Stimulated activated CD4-positive, alpha-beta T cell treated with anti-CD3 and anti-CD28 coated beads, Interleukin-2, amount 100 ng/mL, for 24 hours (primary cell): ENCODE data around the gene IGSF9.

ENCODE experiments used
- DNase-seq, 2 donors: peaks; one replicate each; pipeline ENCODE4 v3.0.0-alpha.2; 2020

The IGSF9 gene

DNA sequence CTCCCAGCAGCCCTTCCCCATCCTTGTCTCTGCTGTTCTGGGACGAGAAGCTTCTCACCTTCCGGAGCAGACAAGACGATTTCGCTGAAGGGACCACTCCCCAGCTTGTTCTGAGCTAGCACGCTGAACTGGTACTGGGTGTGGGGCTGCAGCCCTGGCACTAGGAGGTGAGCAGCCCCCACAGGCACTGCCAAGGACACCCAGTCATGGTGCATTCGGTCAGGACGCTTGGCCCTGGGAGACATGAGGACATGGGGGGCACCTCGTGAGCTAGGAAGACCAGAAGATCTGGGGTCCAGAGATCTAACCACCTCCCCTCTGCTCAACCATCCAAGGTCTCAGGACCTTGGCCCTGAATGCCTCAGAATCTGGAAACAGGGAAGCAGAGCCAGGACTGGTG, 14.8 kb downstream of the IGSF9 start:
- DNase-seq = no peak

DNA sequence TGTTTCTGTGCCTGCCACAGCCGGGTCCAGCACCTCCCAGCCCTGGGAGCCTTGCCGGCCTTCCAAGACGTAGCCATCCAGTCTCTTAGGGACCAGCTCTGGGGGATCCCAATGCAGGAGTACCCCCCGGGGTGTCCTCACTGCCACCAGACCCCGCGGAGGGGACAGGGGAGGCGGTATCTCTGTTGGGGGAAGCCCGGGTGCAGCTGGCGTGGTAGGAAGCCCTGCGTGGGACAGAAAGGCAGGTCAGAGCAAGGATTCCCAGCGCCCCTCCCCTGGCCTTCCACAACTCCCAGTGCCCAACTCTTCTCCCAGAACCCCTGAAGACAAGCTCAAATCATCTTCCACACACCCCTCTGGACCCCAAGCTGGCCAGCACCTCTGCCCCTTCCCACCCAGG, 15.2 kb downstream of the IGSF9 start:
- no peak for DNase-seq

DNA sequence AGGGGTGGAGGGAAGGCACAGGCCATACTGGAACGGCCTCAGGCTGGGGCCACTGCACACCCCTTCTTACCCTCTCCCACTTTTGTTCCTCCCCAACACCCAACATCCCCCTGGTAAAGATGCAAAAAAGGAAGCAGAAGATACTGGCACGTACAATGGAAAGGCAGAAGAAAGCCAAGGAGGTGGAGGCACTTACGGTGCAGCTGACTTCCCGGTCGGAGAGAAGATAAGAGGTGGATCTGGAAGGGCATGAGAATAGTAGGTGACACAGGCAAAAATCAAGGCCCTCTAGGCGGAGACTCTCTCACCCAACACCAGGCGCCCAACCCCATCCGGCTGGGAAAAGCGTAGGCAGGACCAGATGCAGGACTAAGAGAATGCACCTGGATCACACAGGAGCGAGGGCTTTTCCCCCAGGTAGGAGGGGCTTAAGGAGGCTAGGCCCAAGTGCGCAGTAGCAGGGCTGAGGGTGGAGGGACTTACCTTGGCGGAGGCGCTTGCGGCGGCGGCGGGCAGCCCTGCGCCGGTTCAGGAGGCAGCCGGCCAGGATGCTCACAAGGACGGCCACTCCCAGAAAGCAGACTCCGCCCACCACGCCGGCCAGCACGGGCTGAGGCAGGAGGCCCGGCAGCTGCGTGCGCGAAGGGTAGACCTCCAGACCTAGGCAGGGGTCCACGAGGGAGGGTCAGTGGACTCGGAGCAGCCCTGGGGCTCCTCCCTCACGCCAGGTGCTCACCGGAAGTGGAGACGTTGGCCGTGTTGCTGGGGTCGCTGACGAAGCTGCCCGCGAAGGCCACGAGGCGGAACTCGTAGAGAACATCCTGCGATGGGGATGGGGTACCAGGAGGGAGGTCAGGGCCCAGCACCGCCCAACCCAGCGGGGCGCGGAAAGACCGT, 16.0 kb downstream of the IGSF9 start:
- no peak for DNase-seq

DNA sequence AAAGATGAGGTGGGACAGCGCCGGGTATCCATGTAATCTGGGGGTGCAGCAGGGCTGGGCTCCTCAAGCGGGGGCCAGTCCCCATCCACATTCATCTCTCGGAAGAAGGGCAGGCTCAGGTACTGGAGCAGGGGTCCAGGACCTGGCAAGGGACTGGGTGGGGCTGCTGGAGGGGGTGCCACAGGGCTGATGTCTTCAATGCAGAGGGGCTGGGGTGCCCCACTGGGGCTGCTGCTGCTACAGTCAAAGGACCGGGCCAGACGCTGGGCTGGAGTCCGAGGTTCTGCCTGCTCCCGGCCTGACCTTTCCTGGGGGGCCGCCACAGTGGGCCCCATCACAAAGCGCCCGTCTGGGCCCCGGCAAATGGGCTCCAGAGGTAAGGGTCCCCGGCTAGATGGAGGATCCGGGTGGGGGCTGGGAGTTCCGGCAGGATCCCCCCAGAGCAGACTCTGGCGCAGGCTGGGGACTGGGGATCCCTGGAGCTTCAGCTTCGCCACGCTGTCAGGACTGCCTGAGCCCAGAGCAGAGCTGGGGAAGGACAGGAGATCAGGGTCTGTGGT, 16.8 kb downstream of the IGSF9 start:
- no peak for DNase-seq

DNA sequence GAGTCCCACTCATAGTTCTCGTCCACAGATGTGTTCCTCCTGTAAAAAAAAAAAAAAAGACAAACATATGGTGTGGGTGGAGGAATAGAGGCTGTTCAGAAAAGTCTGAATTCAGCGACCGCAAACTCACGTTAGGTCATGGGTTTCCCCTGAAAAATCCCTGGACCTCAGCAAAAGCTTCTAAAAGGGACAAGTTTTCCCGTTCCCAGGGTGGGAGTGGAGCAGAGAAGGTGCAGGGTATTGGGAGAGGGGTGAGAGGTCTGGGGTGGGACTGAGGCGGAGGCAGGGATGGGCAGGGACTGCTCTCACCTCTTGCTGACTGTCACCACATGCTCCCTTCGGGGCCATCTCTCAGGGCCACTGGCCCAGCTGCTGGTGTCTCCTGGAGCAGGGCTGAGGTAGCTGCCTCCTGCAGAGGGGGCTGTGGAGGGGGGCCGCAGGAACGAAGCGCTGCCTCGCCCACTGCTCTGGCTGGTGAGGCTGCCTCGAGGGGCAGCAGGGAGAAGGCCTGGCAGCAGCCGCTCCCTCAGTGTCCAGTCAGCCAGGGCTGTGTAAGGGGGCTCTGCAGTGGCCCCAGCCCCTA, 17.5 kb downstream of the IGSF9 start:
- DNase-seq = no peak

DNA sequence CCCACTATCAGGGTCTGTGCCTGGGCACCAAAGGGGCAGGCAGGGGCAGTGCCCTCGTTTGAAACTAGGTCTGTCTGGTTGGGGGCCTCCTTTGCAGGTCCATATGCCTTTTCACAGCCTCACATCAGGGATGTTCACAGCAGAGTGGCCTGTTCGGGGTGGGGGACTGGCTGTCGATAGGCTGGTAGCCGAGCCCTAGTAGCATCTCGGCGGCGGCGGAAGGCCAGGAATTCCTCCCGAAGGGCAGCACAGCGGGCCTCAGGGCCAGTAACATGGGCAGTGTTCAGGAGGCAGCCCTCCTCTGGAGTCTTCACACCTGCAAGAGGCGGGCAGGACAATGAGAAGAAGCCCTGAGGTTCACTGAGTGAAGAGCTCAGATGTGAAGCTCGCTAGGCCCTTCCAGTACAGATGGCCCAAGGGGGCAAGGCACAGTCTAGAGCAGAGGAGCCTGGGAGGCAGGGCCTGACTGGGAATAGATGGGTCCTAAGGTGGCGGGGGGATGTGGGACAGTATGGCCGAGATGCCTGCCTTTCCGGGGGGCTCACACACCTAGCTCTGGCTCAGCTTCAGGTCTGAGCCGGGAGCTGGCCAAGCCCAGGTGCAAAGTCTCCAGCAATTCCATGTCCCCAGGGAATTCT, 18.1 kb downstream of the IGSF9 start:
- DNase-seq = no peak

DNA sequence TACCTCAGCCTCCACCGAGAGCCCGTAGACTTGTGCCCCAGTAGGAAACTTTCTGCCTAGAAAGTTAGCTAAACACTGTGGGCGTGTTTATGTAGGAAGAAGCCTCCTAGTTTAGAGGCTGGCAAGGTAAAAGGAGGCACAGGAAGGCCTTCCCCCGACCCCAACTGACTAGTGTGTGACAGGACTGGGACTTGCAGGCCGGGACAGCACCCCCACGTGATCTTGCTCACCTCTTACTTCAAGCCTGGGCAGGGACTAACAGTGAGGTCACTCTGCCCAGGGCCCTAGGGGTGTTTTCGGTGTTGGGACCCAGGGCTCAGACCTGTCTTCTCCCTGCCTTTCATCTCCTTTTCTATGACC, 19.7 kb downstream of the IGSF9 start:
- DNase-seq = peak in 1 of 2 donors; percentile 45

DNA sequence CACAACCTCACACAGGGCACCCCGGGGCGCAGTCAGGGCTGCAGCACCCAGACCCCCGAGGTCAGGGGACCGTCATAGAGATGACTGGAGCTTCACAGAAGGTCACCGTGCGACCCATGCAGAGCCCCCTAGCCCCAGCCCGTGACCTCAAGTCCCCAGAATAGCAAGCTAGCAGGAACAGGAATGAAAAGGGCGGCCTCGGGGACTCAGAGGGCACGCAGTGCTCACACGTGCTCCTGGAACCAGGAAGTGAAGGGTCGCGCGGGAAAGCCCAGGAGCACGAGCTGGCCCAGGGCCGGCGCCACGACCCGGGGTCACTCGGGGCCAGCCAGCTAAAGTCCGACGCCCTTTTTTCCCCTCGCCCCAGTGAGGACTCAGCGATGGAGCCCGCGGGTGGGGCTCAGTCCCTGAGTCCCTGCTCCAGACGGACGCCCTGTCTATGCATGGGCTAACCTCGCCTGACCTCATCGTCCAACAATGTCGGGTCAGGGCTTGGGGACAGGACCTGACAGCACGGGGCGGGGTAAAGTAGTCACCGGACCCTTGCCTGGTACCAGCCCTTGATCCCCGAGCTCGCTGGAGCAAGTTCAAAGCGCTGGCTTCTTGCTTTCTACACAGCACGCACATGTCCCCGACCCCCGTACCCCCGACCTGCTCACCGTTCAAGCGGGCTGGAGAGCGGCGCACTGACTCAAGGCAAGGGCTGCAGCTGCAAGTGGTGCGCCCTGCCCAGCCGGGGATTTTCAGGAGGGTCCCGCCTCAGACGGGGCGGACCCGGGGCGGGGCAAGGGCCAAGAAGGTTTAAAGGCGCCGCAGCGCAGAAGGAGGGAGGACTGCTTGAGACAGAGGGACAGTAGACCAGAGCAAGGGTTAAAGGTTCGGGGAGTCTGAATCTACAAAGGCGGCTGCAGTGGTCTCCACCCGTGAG, 20.4 kb downstream of the IGSF9 start, which contains the start of gene TAGLN2:
TAGLN2 (minus strand) TSS at position 717 of the 928 bp plus-strand sequence. CDS start 4,998 bp downstream, outside the sequence.
- DNase-seq = peak; percentile 92 to 93

DNA sequence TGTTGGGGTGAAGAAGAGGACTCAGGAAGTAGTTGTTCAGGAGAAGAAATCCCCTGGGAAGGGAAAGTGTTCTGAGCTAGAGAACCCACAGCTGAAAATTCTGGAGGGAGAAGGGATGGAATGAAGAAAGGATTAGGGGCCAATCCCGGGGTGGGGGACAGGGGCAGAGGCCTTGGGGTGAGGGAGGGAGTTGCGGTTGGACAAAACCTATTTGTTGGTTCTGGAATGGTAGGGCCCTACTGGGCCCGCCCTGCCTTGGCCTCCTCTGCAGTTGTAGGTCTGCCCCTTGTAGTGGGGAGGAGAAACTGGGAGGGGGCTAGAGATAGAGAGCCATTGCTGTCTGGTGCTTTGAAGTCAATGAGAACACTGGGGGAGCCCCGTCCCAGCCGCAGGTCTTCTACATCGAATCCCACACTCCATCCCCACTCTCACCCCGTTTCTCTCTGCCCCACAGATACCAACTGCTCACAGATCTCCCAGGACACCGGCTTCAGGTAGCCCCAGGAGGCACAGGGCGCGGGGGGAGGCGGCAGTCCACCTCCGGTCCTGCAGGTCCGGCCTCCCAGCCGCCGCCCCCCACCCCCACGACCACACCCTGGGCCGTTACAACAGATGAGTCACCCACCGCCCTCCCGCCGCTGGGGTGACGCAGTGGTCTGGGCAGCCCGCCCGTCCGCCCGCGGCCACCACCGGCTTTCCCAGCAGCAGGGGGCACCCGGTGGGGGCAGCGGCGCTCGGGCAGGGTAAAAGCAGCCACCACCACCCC, 21.2 kb downstream of the IGSF9 start:
- peak; percentile 66 for DNase-seq

DNA sequence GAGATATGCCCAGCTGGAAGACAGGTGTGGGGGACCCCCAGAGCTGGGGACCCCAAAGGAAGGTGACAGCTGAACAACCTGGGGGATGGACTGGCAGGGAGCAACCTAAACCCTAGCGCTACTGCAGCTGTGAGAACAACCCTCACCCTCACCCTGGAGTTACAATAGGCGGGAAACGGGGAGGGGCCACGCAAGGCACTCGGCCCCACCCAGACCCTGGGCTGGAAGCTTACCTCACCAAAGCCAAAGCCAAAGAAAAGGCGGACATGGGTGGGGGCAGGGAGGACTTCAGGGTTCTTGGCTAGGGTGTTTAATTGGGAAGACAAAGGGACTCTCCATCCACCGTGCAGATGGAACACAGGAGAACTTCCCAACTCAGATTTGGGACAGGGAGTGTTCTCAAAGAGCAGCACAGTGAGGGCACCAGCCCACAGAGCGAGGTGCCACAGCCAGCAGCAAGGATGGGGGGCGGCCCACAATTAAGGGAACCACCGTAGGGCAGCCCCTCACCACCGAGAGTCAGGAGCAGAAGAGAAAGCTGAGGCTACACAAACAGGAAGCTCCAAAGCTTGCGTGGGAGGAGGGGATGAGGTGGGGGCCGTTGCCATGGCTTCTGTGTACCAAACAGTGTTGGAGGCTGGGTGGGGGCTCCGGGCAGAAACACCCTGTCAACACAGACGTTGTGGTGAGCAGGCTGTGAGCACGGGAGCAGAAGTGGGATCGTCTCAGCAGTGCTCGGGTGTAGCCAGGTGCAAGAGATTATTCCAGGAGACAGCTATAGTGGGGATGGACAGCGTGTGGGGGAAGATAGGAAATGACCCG, 22.0 kb downstream of the IGSF9 start:
- DNase-seq = peak; percentile 71 to 79

DNA sequence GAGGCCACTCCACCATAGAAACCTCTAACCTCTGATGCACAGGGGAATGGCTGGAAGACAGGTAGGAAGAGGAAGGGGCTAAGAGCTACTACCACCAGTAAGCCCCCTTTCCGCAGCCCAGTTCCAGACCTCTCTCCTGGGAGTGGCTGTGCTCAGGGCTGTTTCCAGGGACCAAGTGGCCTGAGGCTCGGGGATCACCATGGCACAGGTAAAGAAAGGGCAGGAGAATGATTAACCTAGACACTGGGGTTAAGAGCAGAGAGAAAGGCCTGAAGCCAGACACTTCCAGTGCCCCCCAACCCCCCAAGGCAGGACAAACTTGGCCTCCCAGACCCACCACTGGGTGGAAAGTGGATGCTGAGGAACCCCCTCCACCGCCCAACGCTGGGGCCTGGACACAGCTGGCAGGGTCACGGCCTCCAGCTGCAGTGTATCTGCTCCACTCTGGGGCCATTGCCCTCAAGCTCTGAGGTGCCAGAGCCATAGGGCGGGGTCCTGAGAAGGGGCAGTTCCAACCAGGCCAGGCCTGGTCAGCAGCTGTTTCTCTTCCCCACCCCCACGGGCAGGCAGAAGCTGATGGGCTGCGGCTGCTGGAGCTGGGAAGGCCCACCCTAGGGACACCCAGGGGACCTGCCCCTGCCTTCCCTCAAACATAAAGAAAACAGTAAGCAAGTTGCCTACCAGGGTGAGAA, 22.8 kb downstream of the IGSF9 start:
- no peak for DNase-seq

DNA sequence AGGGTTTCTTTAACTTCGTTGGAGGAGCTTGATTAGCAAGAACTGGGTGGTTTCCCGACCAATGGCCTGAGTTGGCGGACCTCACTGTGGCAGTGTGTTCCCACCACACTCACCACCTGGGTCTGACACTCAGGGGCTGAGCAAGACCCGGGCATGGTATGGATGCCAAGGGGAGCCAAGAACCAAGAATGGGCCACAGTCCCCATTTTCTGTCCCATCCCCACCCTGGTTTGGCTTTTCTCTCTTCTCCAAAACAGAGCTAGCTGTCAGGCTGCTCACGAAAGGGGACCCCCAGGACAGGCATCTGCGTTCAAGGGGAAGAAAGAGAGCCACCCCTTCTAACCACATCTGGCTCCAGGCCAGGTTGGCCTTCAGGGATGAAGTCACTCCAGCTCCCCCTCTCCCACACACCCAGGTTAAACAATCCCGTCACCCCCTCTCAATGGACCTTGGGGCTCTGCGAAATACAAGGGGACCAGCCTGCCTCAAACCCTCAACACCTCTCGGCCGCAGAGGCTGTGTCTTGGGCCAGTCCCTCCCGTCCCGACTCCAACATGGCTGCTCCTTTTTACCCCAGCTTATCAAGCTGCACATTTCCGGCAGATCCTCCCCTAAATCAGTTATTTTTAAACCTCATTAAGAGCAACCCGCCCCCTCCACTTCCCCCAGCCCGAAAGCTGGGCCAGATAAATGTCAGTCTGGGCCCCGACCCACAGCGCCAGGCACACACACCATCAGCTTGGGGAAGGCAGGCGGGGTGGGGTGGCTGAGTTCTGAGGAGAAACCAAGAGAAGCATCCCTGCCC, 23.5 kb downstream of the IGSF9 start:
- no peak for DNase-seq

DNA sequence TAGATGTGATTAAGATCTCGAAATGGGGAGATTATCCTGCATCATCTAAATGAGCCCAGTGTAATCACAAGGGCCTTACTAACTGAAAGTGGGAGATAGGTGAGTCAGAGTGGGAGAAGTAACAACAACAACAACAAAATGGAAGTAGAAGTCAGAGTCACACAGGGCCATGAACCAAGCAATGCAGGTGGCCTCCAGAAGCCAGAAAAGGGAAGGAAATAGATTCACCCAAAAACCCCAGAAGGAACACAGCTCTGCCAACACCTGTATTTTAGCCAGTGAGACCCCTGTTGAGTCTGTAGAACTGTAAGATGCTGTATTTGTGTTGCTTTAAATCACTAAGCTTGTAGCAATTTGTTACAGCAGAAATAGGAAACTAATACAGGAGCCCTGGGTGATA, 24.2 kb downstream of the IGSF9 start:
- DNase-seq = no peak

DNA sequence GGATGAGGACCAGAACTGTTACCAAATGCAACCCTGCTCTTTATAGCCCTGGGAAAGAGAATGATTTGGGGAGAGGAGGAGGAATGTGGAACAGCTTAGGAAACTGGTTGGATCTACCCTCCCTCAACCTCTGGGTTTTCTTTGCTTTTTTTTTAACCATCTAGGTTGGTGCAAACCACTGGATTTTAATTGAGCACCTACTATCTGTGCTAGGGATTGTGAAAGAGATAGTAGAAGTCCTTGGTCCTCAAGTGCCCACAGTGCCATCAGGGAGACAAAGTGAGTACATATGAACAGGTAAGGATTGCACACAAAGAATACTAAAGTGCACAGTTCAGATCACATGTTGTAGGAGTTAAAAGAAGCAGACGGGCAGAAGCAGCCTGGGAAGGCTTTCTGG, 24.8 kb downstream of the IGSF9 start:
- DNase-seq = no peak

DNA sequence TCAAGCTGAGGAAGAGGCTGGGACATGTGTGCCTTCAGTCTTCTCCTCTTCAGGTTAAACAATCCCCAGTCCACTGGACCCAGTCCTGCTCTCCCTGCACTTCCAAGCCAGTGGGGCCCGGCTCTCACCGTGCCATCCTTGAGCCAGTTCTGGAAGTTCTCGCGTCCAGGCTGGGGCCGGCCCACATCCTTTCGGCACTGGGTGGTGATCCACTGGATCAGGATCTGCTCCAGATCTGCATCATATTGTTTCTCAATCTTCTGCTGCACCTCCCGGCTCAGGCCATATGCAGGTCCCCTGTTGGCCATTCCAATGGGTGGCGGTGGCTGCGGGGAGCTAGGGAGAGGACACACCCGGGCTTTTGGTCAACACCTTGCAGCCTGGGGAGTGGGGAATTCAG, 25.2 kb downstream of the IGSF9 start:
- no peak for DNase-seq

DNA sequence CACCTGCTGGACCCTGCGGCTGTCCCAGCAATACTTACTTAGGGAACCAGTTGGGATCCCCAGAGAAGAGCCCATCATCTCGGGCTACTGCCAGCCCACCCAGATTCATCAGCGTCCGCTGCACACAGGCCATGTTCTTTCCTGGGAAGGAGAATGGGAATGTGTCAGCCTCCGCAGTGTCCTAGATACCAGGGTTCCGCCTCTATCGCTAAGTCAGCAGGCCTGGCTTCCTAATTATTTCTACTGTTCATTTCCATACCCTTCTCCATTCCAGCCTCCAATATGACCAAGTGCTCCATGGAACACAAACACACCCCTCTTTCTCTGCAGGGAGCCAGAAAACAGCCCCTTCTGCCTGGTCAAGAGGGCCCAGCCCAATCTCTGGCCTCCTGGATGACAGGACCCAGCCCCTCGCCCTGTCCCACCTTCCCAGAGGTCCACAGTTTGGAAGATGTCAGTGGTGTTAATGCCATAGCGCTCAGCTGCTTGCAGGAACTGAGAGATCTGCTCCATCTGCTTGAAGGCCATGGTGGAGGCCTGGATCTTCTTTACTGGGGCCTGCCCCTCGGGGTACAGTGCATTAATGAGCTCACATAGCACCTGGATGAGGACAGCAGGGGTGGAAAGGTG, 26.1 kb downstream of the IGSF9 start:
- DNase-seq = no peak

DNA sequence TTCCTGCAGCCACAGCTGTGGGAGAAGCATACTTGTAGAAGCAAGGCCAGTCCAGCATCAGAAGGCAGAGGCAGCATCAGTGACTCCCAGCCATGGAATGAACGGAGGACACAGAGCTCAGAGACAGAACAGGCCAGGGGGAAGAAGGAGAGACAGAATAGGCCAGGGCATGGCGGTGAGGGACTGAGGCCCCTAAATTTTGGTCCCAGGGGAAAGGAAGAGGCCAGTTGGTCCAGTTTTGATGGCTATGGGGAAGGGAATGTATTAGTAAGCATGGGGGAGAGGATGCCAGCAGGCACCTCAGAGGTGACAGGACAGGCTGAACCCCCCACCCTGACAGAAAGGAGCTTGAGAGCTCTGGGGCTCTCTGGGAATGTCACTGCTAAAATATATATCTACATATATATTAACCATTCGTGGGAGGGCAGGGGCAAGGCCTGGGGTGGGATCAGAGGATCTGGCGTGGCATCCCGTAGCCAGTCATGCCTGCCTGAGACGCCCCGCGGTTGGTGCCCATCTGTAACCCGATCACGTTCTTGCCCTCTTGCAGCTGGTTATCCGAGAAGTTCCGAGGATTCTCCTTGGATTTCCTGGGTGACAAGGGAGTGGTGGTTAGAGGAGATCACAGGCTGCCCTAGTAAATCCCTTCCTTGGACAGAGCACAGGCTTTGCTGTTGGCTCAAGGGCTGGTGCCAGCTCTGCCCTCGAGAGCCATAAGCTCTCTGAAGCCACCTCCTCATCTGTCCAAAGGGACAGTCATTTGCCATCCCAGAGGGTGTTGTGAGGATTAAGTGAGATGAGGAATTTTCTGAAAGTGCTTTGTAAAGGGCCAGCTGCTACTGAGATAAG, 26.8 kb downstream of the IGSF9 start:
- no peak for DNase-seq
